Measurements from ENCODE around the gene MEFV.

- TF ChIP-seq CTCF (IDR thresholded peaks at IDR 0.05) = no peak
- no peak for TF ChIP-seq POLR2A (IDR thresholded peaks at IDR 0.05)
These were observed 10.4 kb downstream of the MEFV start for GRCh38 chr16:3246002-3246401.

All from lower leg skin (tissue), 3 donors.